22Rv1 (cell line): ENCODE results near the gene PTPN12.

ENCODE experiments used
- CTCF ChIP-seq: fragments of 450-650 bp; IDR thresholded peaks from 2 replicates; pipeline ENCODE4 v1.5.1; 2017; ENCODE audit warnings: mild to moderate bottlenecking
- ZFX ChIP-seq: fragments of 450-650 bp; IDR thresholded peaks from 2 replicates; pipeline ENCODE4 v1.6.1; 2017; ENCODE audit warnings: antibody characterized with exemption, borderline replicate concordance

DNA sequence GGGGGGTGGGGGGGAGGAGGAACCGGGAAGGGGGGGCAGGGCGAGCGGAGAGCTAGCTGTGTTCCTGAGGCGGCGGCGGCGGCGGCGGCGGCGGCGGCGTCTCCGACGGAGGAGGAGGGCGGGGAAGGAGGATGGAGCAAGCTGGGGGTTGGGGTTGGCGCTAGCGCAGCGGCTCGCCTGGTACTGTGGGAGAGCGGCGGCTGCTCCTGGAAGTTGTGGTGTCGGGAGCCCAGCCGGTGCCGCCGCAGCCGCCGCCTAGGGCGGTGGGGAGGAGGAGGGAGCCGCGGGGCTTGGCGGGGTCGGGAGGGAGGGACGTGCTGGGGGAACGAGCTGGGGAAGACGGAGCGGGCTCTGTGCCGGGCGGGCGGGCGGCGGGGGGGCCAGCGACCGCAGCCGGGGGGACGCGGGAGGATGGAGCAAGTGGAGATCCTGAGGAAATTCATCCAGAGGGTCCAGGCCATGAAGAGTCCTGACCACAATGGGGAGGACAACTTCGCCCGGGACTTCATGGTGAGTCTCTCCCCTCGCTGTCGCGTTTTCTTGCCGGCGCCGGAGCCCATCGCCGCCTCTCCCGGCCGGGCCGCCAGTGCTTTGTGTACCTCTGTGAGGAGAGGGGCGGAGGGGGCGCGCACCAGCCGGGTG lies at the start of gene PTPN12:
- TF ChIP-seq CTCF (no peak), ZFX (no peak)
